Fibroblast of villous mesenchyme (primary cell): ENCODE results near the gene VPS13A. TPM values are rescaled to one million over a fixed set of nuclear protein-coding genes. Genes with fewer than 3 reads are reported as not detected.

Source experiments
- DNase-seq: peaks from one replicate; pipeline ENCODE4 v3.0.0-alpha.2; 2010; ENCODE audit warnings: low read depth
- H3K4me3 ChIP-seq: 2 replicates; pipeline ENCODE4 v1.5.1; 2011; ENCODE audit warnings: low read depth, mild to moderate bottlenecking, low read length
- CTCF ChIP-seq: IDR thresholded peaks from 2 replicates; pipeline ENCODE4 v1.5.1; 2012; ENCODE audit warnings: low read depth, mild to moderate bottlenecking, low read length; ENCODE audit not compliant: insufficient read depth
- total RNA-seq: library from RNA; depleted of rRNA; stranded (reverse); fragments of >200 nt; gene quantifications from 2 replicates; pipeline ENCODE4 v1.2.3, GENCODE V29; 2012

VPS13A gene
- total RNA-seq, 1 donor: 53.1 TPM

GRCh38 chr9:77177894-77178794 is 810 bp downstream of the VPS13A start:
- peak; percentile 38 for DNase-seq
- TF ChIP-seq CTCF: no peak
- peak overlapping the region; percentile 87 for H3K4me3 ChIP-seq

GRCh38 chr9:77180056-77180455 is 2.7 kb downstream of the VPS13A start:
- TF ChIP-seq CTCF: no peak
- DNase-seq: no peak
- H3K4me3 ChIP-seq: no peak overlapping the region

GRCh38 chr9:77183581-77183980 is 6.2 kb downstream of the VPS13A start:
- no peak for TF ChIP-seq CTCF
- H3K4me3 ChIP-seq: no peak overlapping the region
- DNase-seq: no peak

GRCh38 chr9:77188242-77188641 is 10.9 kb downstream of the VPS13A start:
- TF ChIP-seq CTCF: no peak
- H3K4me3 ChIP-seq: no peak overlapping the region
- DNase-seq: no peak

GRCh38 chr9:77194423-77194822 is 17.1 kb downstream of the VPS13A start:
- no peak for TF ChIP-seq CTCF

GRCh38 chr9:77210116-77210515 is 32.8 kb downstream of the VPS13A start:
- DNase-seq: no peak
- no peak for TF ChIP-seq CTCF
- no peak overlapping the region for H3K4me3 ChIP-seq

More at GRCh38 chr9:77194423-77194822, 17.1 kb downstream of the VPS13A start:
- no peak overlapping the region for H3K4me3 ChIP-seq
- DNase-seq: no peak

- no peak for DNase-seq
- TF ChIP-seq CTCF: no peak
- no peak overlapping the region for H3K4me3 ChIP-seq
Observed at GRCh38 chr9:77211561-77211960, 34.2 kb downstream of the VPS13A start.
